T-helper 17 cell (primary cell): ENCODE data around the gene MKNK2. TPM values are rescaled to one million over a fixed set of nuclear protein-coding genes. Genes with fewer than 3 reads are reported as not detected.
A peak's percentile ranks its signal among the peaks of the same experiment; 100 is the strongest.

Experiments used
- ATAC-seq: fragments of 150-1000 bp; cut with Tn5 transposase; 2 replicates; pipeline ENCODE4 v1.10.0; 2021; ENCODE audit warnings: mild to moderate bottlenecking, moderate library complexity
- DNase-seq, 3 donors: peaks; one replicate each; pipeline versions ENCODE4 v3.0.0 to v3.0.0-alpha.2; 2020 to 2021
- H3K9me3 ChIP-seq: one replicate; pipeline ENCODE4 v1.7.0; 2013; ENCODE audit warnings: low read length, mild to moderate bottlenecking; ENCODE audit not compliant: control insufficient read depth, poor library complexity, severe bottlenecking
- H3K27ac Mint-ChIP-seq: one replicate; pipeline ENCODE4 v1.8.0; 2022; ENCODE audit warnings: mild to moderate bottlenecking, moderate library complexity, mixed read lengths
- H3K27me3 Mint-ChIP-seq: one replicate; pipeline ENCODE4 v1.8.0; 2022; ENCODE audit warnings: mixed read lengths
- H3K36me3 Mint-ChIP-seq: one replicate; pipeline ENCODE4 v1.8.0; 2022; ENCODE audit warnings: low read depth, mixed read lengths
- H3K4me1 Mint-ChIP-seq: one replicate; pipeline ENCODE4 v1.8.0; 2022; ENCODE audit warnings: mild to moderate bottlenecking, mixed read lengths
- H3K4me3 Mint-ChIP-seq: one replicate; pipeline ENCODE4 v1.8.0; 2022; ENCODE audit warnings: mild to moderate bottlenecking, moderate library complexity, mixed read lengths
- total RNA-seq, 4 donors: library from RNA in 2 of 4; stranded (reverse) in 2 of 4; gene quantifications; one replicate each; pipeline ENCODE4 v1.2.3 and lab custom pipeline; 2022 to 2026

Gene MKNK2
- total RNA-seq, 2 donors from 2014 or later = 256 to 288 TPM

DNA sequence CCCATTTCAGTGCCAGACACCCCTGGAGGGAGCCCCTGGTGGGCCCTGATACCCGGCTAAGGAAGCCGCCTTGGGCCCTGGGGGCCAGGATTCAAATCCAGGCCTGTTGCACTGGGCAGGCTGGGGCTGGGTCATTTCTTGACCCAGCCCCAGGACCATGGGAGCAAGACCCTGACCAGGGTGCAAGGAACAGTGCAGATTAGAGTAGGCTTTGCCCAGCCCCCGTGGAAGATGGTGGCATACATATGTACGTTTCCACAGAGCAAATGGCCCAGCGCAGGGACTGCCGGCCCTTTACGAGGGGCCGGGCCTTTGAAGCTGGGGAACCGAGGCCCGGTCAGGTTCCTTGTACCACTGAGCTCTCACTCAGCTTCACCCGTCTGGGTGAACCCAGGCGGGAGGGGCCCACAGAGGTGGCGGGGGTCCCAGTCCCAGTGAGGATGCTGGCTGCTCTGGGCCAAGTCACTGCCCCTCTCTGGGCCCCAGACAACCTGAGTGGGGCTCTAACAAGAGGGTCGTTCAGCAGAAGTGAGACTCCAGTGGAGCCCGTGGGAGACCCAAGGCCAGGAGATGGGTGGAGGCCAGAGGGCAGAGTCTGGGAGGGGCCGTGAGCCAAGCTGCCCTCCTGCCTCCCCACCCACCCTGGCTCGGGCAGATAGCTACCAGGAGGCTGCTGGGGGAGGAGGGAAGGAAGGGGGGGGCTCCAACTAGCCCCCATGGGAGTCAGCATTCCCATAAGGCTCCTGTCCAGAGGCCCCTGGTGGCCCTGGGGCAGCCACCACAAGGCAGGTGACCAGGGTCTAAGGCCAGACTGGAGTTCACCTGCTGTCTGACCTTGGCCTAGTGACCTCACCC lies 2.7 kb downstream of the MKNK2 start:
- peaks cover 33% of the 10 kb centered on the region for H3K4me1 Mint-ChIP-seq
- DNase-seq (no peak), ATAC-seq (no peak)
- H3K27me3 Mint-ChIP-seq = no peaks in the 10 kb centered on the region
- peaks cover 2% of the 10 kb centered on the region for H3K36me3 Mint-ChIP-seq
- H3K4me3 Mint-ChIP-seq = peak overlapping the region; percentile 89
- H3K27ac Mint-ChIP-seq = peak overlapping the region; percentile 84
- H3K9me3 ChIP-seq = no peaks in the 10 kb centered on the region

GRCh38 chr19:2047449-2048103 lies 3.5 kb downstream of the MKNK2 start:
- Mint-ChIP-seq H3K4me1 (peaks cover 37% of the 10 kb centered on the region), H3K27ac (peak overlapping the region; percentile 84), H3K36me3 (peaks cover 2% of the 10 kb centered on the region), H3K27me3 (no peaks in the 10 kb centered on the region), H3K4me3 (peak overlapping the region; percentile 89)
- DNase-seq (peak in 1 of 3 donors; percentile 32), ATAC-seq (no peak)
- H3K9me3 ChIP-seq = no peaks in the 10 kb centered on the region

DNA sequence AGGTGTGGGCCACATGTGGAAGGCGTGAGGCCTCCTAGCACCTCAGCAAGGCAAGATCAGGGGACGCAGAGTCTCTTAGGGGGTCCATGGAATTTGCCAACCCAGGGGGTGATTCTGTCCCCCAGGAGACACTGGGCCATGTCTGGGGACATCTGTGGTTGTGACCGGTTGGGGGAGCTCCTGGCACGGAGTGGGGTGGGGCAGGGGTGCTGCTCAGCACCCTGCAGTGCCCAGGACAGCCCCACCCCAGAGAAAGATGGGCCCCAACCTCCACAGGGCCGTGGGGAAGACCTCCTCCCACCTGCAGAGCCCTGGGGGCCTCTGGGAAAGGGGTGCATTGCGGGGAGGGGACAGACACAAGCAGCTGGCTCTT lies 4.0 kb downstream of the MKNK2 start:
- Mint-ChIP-seq H3K36me3 (peaks cover 2% of the 10 kb centered on the region), H3K27ac (no peak overlapping the region), H3K4me1 (peaks cover 38% of the 10 kb centered on the region), H3K27me3 (no peaks in the 10 kb centered on the region), H3K4me3 (peak overlapping the region; percentile 60)
- H3K9me3 ChIP-seq = no peaks in the 10 kb centered on the region
- DNase-seq (no peak), ATAC-seq (no peak)

GRCh38 chr19:2046046-2046907 lies 4.8 kb downstream of the MKNK2 start:
- Mint-ChIP-seq H3K36me3 (peaks cover 2% of the 10 kb centered on the region), H3K4me3 (peak overlapping the region; percentile 60), H3K4me1 (peaks cover 33% of the 10 kb centered on the region), H3K27me3 (no peaks in the 10 kb centered on the region), H3K27ac (no peak overlapping the region)
- no peaks in the 10 kb centered on the region for H3K9me3 ChIP-seq
- DNase-seq = no peak
- ATAC-seq = no peak

GRCh38 chr19:2045501-2046045 lies 5.5 kb downstream of the MKNK2 start:
- no peak for DNase-seq
- no peaks in the 10 kb centered on the region for H3K36me3 Mint-ChIP-seq
- H3K4me3 Mint-ChIP-seq = no peak overlapping the region
- H3K27me3 Mint-ChIP-seq = no peaks in the 10 kb centered on the region
- H3K9me3 ChIP-seq = no peaks in the 10 kb centered on the region
- peak overlapping the region; percentile 90 for H3K27ac Mint-ChIP-seq
- H3K4me1 Mint-ChIP-seq = peaks cover 33% of the 10 kb centered on the region
- ATAC-seq = no peak

DNA sequence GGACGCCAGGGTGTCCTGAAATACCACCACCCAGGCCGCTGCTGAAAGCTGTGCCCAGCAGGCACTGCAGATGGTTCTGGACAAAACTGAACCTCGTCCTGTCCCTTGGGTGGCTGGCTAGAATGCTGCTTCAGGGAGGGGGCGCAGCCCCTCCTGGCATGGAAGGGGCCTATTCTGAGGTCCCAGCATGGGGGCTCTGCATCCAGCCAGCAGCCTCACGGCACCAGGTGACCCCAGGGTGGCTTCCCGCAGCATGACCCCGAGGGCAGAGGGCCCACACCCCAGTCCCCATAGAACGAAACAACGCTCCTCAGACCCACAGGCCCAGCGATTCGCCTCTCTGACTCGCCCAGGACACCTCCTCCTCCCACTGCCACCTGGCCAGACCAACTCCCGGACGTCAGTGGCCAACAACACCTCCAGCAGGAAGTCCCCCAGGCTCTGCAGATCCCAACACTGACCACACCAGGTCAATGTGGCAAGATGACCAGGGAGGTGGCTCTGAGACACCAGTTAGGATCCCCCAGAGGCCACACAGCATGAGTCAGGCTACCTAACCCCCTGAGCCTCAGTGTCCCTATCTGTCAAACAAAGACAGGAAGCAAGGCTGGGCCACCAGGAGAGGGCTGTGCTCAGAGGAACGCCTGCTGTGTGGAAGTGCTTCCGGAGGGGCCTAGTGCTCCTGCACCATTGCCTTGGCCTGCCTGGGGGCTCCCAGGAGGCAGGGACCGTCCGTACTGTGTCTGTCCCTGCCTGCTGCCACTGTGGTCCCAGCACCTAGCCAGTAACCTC lies 6.1 kb downstream of the MKNK2 start:
- H3K4me3 Mint-ChIP-seq = peak overlapping the region; percentile 36

GRCh38 chr19:2043961-2044708 lies 6.9 kb downstream of the MKNK2 start:
- Mint-ChIP-seq H3K36me3 (no peaks in the 10 kb centered on the region), H3K27ac (peak overlapping the region; percentile 90), H3K27me3 (no peaks in the 10 kb centered on the region), H3K4me1 (peaks cover 30% of the 10 kb centered on the region), H3K4me3 (peak overlapping the region; percentile 67)
- ATAC-seq (no peak), DNase-seq (peak in 1 of 3 donors; percentile 13)
- H3K9me3 ChIP-seq = no peaks in the 10 kb centered on the region

More for the DNA sequence above, 6.1 kb downstream of the MKNK2 start:
- DNase-seq (no peak), ATAC-seq (no peak)
- H3K27ac Mint-ChIP-seq = peak overlapping the region; percentile 90
- no peaks in the 10 kb centered on the region for H3K9me3 ChIP-seq
- H3K27me3 Mint-ChIP-seq = no peaks in the 10 kb centered on the region
- no peaks in the 10 kb centered on the region for H3K36me3 Mint-ChIP-seq
- peaks cover 33% of the 10 kb centered on the region for H3K4me1 Mint-ChIP-seq

- Mint-ChIP-seq H3K36me3 (no peaks in the 10 kb centered on the region), H3K4me1 (peaks cover 24% of the 10 kb centered on the region), H3K4me3 (peak overlapping the region; percentile 67), H3K27me3 (no peaks in the 10 kb centered on the region), H3K27ac (peak overlapping the region; percentile 90)
- H3K9me3 ChIP-seq = no peaks in the 10 kb centered on the region
- ATAC-seq = no peak
- DNase-seq = no peak
Observed at GRCh38 chr19:2043251-2043641, 7.8 kb downstream of the MKNK2 start.

- peak overlapping the region; percentile 77 for H3K4me3 Mint-ChIP-seq
- no peaks in the 10 kb centered on the region for H3K27me3 Mint-ChIP-seq
- peaks cover 22% of the 10 kb centered on the region for H3K4me1 Mint-ChIP-seq
- H3K36me3 Mint-ChIP-seq = no peaks in the 10 kb centered on the region
- peak overlapping the region; percentile 90 for H3K27ac Mint-ChIP-seq
- H3K9me3 ChIP-seq = no peaks in the 10 kb centered on the region
- ATAC-seq (no peak), DNase-seq (no peak)
Observed at GRCh38 chr19:2042485-2043250, 8.4 kb downstream of the MKNK2 start.

DNA sequence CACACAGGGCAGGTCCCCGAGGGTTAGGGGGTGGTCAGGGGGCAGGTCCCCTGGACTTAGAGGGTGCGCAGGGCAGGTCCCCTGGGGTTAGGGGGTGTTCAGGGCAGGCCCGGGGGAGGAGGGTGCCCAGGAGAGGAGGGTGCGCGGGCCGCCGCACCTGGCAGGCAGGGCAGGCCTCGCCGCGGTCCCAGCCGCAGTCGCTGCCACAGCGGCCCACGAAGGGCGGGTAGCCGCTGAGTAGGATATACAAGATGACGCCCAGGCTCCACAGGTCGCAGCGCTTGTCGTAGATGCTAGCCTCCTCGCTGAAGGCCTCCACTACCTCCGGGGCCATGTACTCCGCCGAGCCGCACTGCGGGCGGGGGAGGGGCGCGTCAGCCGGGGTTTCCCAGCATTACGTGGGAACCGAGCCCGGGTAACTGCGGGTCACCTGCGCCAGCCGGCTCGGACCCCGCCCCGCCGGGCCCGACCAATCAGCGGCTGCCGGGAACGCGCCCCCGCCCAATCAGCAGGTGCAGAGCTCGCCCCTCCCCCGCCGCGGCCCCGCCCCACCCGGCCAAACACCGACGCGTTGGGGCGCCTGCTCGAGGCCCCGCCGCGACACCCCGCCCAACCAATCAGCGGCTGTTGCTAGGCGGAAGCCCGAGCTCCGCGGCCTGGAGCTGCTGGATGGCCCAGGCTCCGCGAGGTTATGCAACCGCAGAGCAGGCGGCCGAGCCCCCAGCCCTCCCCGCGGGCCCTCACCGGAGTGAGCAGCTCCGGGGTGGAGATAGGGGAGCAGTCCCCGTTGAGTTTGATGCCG lies 9.2 kb downstream of the MKNK2 start:
- Mint-ChIP-seq H3K4me3 (peak overlapping the region; percentile 77), H3K36me3 (no peaks in the 10 kb centered on the region), H3K27me3 (no peaks in the 10 kb centered on the region), H3K4me1 (peaks cover 21% of the 10 kb centered on the region), H3K27ac (peak overlapping the region; percentile 90)
- DNase-seq (peak; percentile 99 to 100 (median 100)), ATAC-seq (peak; percentile 84)
- no peaks in the 10 kb centered on the region for H3K9me3 ChIP-seq

GRCh38 chr19:2041433-2041682 lies 9.7 kb downstream of the MKNK2 start:
- ATAC-seq = no peak
- H3K27me3 Mint-ChIP-seq = no peaks in the 10 kb centered on the region

More at GRCh38 chr19:2041433-2041682, 9.7 kb downstream of the MKNK2 start:
- no peak for DNase-seq
- Mint-ChIP-seq H3K27ac (peak overlapping the region; percentile 90), H3K4me1 (peaks cover 21% of the 10 kb centered on the region), H3K36me3 (no peaks in the 10 kb centered on the region), H3K4me3 (peak overlapping the region; percentile 64)
- no peaks in the 10 kb centered on the region for H3K9me3 ChIP-seq
